PC-9 (cell line): Measurements from ENCODE around the gene ATG10.

Experiments
- CTCF ChIP-seq: fragments of 200-600 bp; sonication (generic); conservative IDR thresholded peaks from 2 replicates; pipeline ENCODE4 v1.6.1; 2017; ENCODE audit warnings: mixed run types, antibody characterized with exemption, mild to moderate bottlenecking, moderate library complexity
- EZH2 ChIP-seq: fragments of 200-600 bp; sonication (generic); IDR thresholded peaks from 2 replicates; pipeline ENCODE4 v1.8.0; 2017; ENCODE audit warnings: antibody characterized with exemption, low read depth

GRCh38 chr5:82011761-82012160 is 39.9 kb downstream of the ATG10 start:
- no peak for TF ChIP-seq CTCF
- TF ChIP-seq EZH2 = no peak
